ENCODE results near the gene BACE2. TPM values are rescaled to one million over a fixed set of nuclear protein-coding genes. Genes with fewer than 3 reads are reported as not detected.
A peak's percentile ranks its signal among the peaks of the same experiment; 100 is the strongest.

The BACE2 gene
- total and polyA plus RNA-seq, 2 of the 4 experiments (the other 2 are of a cell fraction): 17.0 to 35.5 TPM

GRCh38 chr21:41228006-41228370, 60.0 kb downstream of the BACE2 start:
- no peaks in the 10 kb centered on the region for H4K20me1 ChIP-seq (ENCODE audit: insufficient read depth, low read length)
- no peak overlapping the region for H3K4ac ChIP-seq (ENCODE audit: low read depth, low read length)
- ChIA-PET CTCF (no interaction called here), POLR2A (ENCODE audit: unreplicated experiment) (no interaction called here)
- H3K9ac ChIP-seq (ENCODE audit: low read depth, low read length): no peak overlapping the region
- H2BK15ac ChIP-seq (ENCODE audit: low read depth, low read length): no peak overlapping the region
- no peak overlapping the region for H2AK5ac ChIP-seq (ENCODE audit: low read depth, low read length)
- H3K36me3 ChIP-seq (ENCODE audit: control insufficient read depth, insufficient read depth, low read length): 0 out of 2 replicates have a peak, but pooled peaks cover 2% of the 10 kb centered on the region
- TF ChIP-seq MAZ (IDR thresholded peaks at IDR 0.05; ENCODE audit: borderline replicate concordance, low read depth, low read length) (no peak), BHLHE40 (IDR thresholded peaks at IDR 0.05; ENCODE audit: low read depth, low read length) (no peak), POLR2A (IDR thresholded peaks at IDR 0.05; ENCODE audit: low read depth, low read length) (no peak), RCOR1 (IDR thresholded peaks at IDR 0.05; ENCODE audit: insufficient replicate concordance, low read length) (no peak), ELK1 (IDR thresholded peaks at IDR 0.05; ENCODE audit: borderline replicate concordance, low read depth, low read length) (no peak), CHD1 (IDR thresholded peaks at IDR 0.05; ENCODE audit: low read depth, low read length) (no peak), RFX5 (IDR thresholded peaks at IDR 0.05; ENCODE audit: low read depth, low read length) (no peak), MXI1 (IDR thresholded peaks at IDR 0.05; ENCODE audit: borderline replicate concordance, low read depth, low read length) (no peak), NFE2L2 (IDR thresholded peaks at IDR 0.05; ENCODE audit: low read depth, low read length) (no peak)
- intact Hi-C loops (cut with micrococcal nuclease) (no loop called here), dilution Hi-C loops (cut with HindIII; ENCODE audit: low sequenced_read_pairs, unreplicated experiment) (no loop called here), in situ Hi-C loops (cut with MboI; ENCODE audit: low sequenced_read_pairs) (no loop called here)
- H3K79me1 ChIP-seq (ENCODE audit: low read depth in 1 of 2, low read length in 2 of 2): no peaks in the 10 kb centered on the region
- H3K27ac ChIP-seq (ENCODE audit: insufficient read depth, low read length): no peak overlapping the region
- ATAC-seq (ENCODE audit: low read depth) (no peak), DNase-seq (peak; percentile 53)
- no peak overlapping the region for H3K18ac ChIP-seq (ENCODE audit: low read depth, low read length)
- no TSS peak for BruUV-seq (replicated peaks)
- no peak overlapping the region for H2AFZ ChIP-seq (replicated peaks; ENCODE audit: low read length, poor library complexity)
- no peak overlapping the region for H2BK120ac ChIP-seq (ENCODE audit: low read depth, low read length)
- H2BK20ac ChIP-seq (ENCODE audit: low read depth, low read length): no peak overlapping the region
- no peak overlapping the region for H3K4me3 ChIP-seq (ENCODE audit: insufficient read depth, low read depth, low read length)
- WGBS, 2 experiments (ENCODE audit: extremely low coverage in 2 of 2, insufficient read length in 1 of 2): no CpG with 5 or more reads among the region's 5 CpGs
- H4K91ac ChIP-seq (ENCODE audit: insufficient read depth, low read depth, low read length): no peak overlapping the region
- no peaks in the 10 kb centered on the region for H3K4me1 ChIP-seq (ENCODE audit: control insufficient read depth, insufficient read depth, low read length)
- H2BK5ac ChIP-seq (ENCODE audit: low read depth, low read length, poor library complexity, severe bottlenecking): no peak overlapping the region
- H3K9me3 ChIP-seq (ENCODE audit: control insufficient read depth, insufficient read depth, low read length): no peaks in the 10 kb centered on the region
- H3K27me3 ChIP-seq (ENCODE audit: control insufficient read depth, insufficient read depth, low read length): no peaks in the 10 kb centered on the region
- H3K14ac ChIP-seq (replicated peaks; ENCODE audit: low read depth, low read length): no peak overlapping the region; the same call in 1 of the 2 replicates
- no peak overlapping the region for H2AK9ac ChIP-seq (replicated peaks; ENCODE audit: low read depth, low read length, poor library complexity)
- no peak overlapping the region for H3K23ac ChIP-seq (ENCODE audit: low read depth, low read length)
- H3K4me2 ChIP-seq (ENCODE audit: low read depth, low read length): no peak overlapping the region
- no peak overlapping the region for H3K56ac ChIP-seq (ENCODE audit: extremely low read depth, insufficient read depth, low read length)
- no peak overlapping the region for H4K5ac ChIP-seq (ENCODE audit: low read depth, low read length)
- H4K8ac ChIP-seq (ENCODE audit: low read depth in 2 of 2, low read length in 2 of 2): no peak overlapping the region
- no peaks in the 10 kb centered on the region for H3K9me1 ChIP-seq (ENCODE audit: insufficient read depth, low read length)

Measured in IMR-90 (cell line).